HEK293 (cell line): ENCODE data around the gene RNPS1.

Source experiments
- CTCF ChIP-seq: fragments of 450-650 bp; formaldehyde crosslinking; IDR thresholded peaks from 2 replicates; pipeline ENCODE4 v1.5.1; 2016; ENCODE audit warnings: missing biosample characterization, missing genetic modification characterization
- GLIS1 ChIP-seq: fragments of 450-650 bp; formaldehyde crosslinking; IDR thresholded peaks from 2 replicates; pipeline ENCODE4 v1.5.1; 2016; ENCODE audit warnings: missing biosample characterization, missing genetic modification characterization
- HIC1 ChIP-seq: fragments of 450-650 bp; formaldehyde crosslinking; IDR thresholded peaks from 2 replicates; pipeline ENCODE4 v1.5.1; 2016; ENCODE audit warnings: missing biosample characterization, missing genetic modification characterization
- IKZF3 ChIP-seq: fragments of 450-650 bp; IDR thresholded peaks from 2 replicates; pipeline ENCODE4 v1.5.0; 2018; ENCODE audit warnings: missing biosample characterization, mild to moderate bottlenecking, missing genetic modification characterization, moderate library complexity
- KLF1 ChIP-seq: fragments of 450-650 bp; formaldehyde crosslinking; IDR thresholded peaks from 2 replicates; pipeline ENCODE4 v1.5.1; 2016; ENCODE audit warnings: missing biosample characterization, missing genetic modification characterization
- KLF7 ChIP-seq: fragments of 450-650 bp; formaldehyde crosslinking; IDR thresholded peaks from 2 replicates; pipeline ENCODE4 v1.5.1; 2016; ENCODE audit warnings: missing biosample characterization, missing genetic modification characterization, borderline replicate concordance
- PBX3 ChIP-seq: sonication (generic); formaldehyde crosslinking; IDR thresholded peaks from 2 replicates; pipeline ENCODE4 v1.8.1; 2022; ENCODE audit warnings: mild to moderate bottlenecking, moderate library complexity, missing genetic modification reagents
- REST ChIP-seq: fragments of 450-650 bp; formaldehyde crosslinking; IDR thresholded peaks from 2 replicates; pipeline ENCODE4 v1.5.1; 2016; ENCODE audit warnings: missing biosample characterization, missing genetic modification characterization
- WT1 ChIP-seq: fragments of 450-650 bp; formaldehyde crosslinking; IDR thresholded peaks from 2 replicates; pipeline ENCODE4 v1.5.1; 2016; ENCODE audit warnings: missing biosample characterization, missing genetic modification characterization
- YY1 ChIP-seq: fragments of 450-650 bp; formaldehyde crosslinking; IDR thresholded peaks from 2 replicates; pipeline ENCODE4 v1.5.1; 2018; ENCODE audit warnings: missing biosample characterization, missing genetic modification characterization
- ZBTB26 ChIP-seq: fragments of 450-650 bp; formaldehyde crosslinking; optimal IDR thresholded peaks from 2 replicates; pipeline ENCODE3; 2016; ENCODE audit warnings: missing biosample characterization, mild to moderate bottlenecking, missing genetic modification characterization
- ZFP37 ChIP-seq: fragments of 450-650 bp; formaldehyde crosslinking; IDR thresholded peaks from 2 replicates; pipeline ENCODE4 v1.5.1; 2016; ENCODE audit warnings: missing biosample characterization, missing genetic modification characterization
- ZNF174 ChIP-seq: fragments of 450-650 bp; formaldehyde crosslinking; IDR thresholded peaks from 2 replicates; pipeline ENCODE4 v1.5.0; 2017; ENCODE audit warnings: missing biosample characterization, mild to moderate bottlenecking, missing genetic modification characterization
- ZNF19 ChIP-seq: fragments of 450-650 bp; formaldehyde crosslinking; IDR thresholded peaks from 2 replicates; pipeline ENCODE4; 2016; ENCODE audit warnings: missing biosample characterization, missing genetic modification characterization, low read depth
- ZNF501 ChIP-seq: fragments of 450-650 bp; formaldehyde crosslinking; IDR thresholded peaks from 2 replicates; pipeline ENCODE4 v1.5.1; 2016; ENCODE audit warnings: missing biosample characterization, missing genetic modification characterization
- ZNF561 ChIP-seq: fragments of 450-650 bp; IDR thresholded peaks from 2 replicates; pipeline ENCODE4 v1.5.1; 2018; ENCODE audit warnings: missing biosample characterization, missing genetic modification characterization, borderline replicate concordance
- ZNF610 ChIP-seq: fragments of 450-650 bp; formaldehyde crosslinking; IDR thresholded peaks from 2 replicates; pipeline ENCODE4 v1.5.1; 2016; ENCODE audit warnings: missing biosample characterization, missing genetic modification characterization, borderline replicate concordance
- ZNF623 ChIP-seq: fragments of 450-650 bp; formaldehyde crosslinking; IDR thresholded peaks from 2 replicates; pipeline ENCODE4 v1.5.1; 2016; ENCODE audit warnings: missing biosample characterization, missing genetic modification characterization
- ZNF660 ChIP-seq: fragments of 450-650 bp; IDR thresholded peaks from 2 replicates; pipeline ENCODE4 v1.5.1; 2018; ENCODE audit warnings: missing biosample characterization, mild to moderate bottlenecking, missing genetic modification characterization
- ZNF677 ChIP-seq: fragments of 450-650 bp; IDR thresholded peaks from 2 replicates; pipeline ENCODE4 v1.5.0; 2018; ENCODE audit warnings: missing biosample characterization, mild to moderate bottlenecking, missing genetic modification characterization, moderate library complexity
- ZNF704 ChIP-seq: fragments of 450-650 bp; formaldehyde crosslinking; IDR thresholded peaks from 2 replicates; pipeline ENCODE4 v1.5.1; 2016; ENCODE audit warnings: missing biosample characterization, missing genetic modification characterization
- ZNF768 ChIP-seq: fragments of 450-650 bp; formaldehyde crosslinking; IDR thresholded peaks from 2 replicates; pipeline ENCODE4 v1.5.1; 2018; ENCODE audit warnings: missing biosample characterization, mild to moderate bottlenecking, missing genetic modification characterization
- ZSCAN30 ChIP-seq: fragments of 450-650 bp; IDR thresholded peaks from 2 replicates; pipeline ENCODE4 v1.5.1; 2018; ENCODE audit warnings: missing biosample characterization, mild to moderate bottlenecking, missing genetic modification characterization, moderate library complexity
- ZSCAN4 ChIP-seq: fragments of 450-650 bp; formaldehyde crosslinking; IDR thresholded peaks from 2 replicates; pipeline ENCODE4 v1.5.1; 2017; ENCODE audit warnings: missing biosample characterization, missing genetic modification characterization

Gene RNPS1

GRCh38 chr16:2251296-2252111 is 16.4 kb downstream of the RNPS1 start, which contains the start of gene ECI1 (continued):
- TF ChIP-seq ZNF174 (tag by site-specific recombination) (no peak), ZSCAN4 (tag by site-specific recombination) (peak; percentile 27; the same call in 1 of the 2 replicates), HIC1 (peak; percentile 100), IKZF3 (peak; percentile 59; the same call in 1 of the 2 replicates), ZNF768 (tag by site-specific recombination) (peak; percentile 44; the same call in 1 of the 2 replicates), ZBTB26 (peak; percentile 97), ZNF623 (tag by site-specific recombination) (no peak), KLF1 (tag by site-specific recombination) (peak; percentile 87), ZNF501 (peak; percentile 73), GLIS1 (tag by site-specific recombination) (peak; percentile 87), ZNF677 (tag by site-specific recombination) (0 out of 2 replicates have a peak, but pooled peaks have one; percentile 52), PBX3 (CRISPR knock-in tag) (0 out of 2 replicates have a peak, but pooled peaks have one; percentile 66), ZNF561 (tag by site-specific recombination) (peak; percentile 99), ZNF19 (tag by site-specific recombination) (no peak), ZNF660 (peak; percentile 89), KLF7 (tag by site-specific recombination) (peak; percentile 82; the same call in 1 of the 2 replicates), YY1 (tag by site-specific recombination) (peak; percentile 86), ZSCAN30 (tag by site-specific recombination) (peak; percentile 96), REST (tag by site-specific recombination) (peak; percentile 38; the same call in 1 of the 2 replicates), ZNF610 (tag by site-specific recombination) (peak; percentile 91; the same call in 1 of the 2 replicates), CTCF (peak; percentile 97), WT1 (tag by site-specific recombination) (peak; percentile 49; the same call in 1 of the 2 replicates), ZFP37 (peak; percentile 87; the same call in 1 of the 2 replicates), ZNF704 (tag by site-specific recombination) (no peak)
